NB4 (cell line): ENCODE results near the gene MME.

Experiments
- MYC ChIP-seq: IDR thresholded peaks from 2 replicates; pipeline ENCODE4 v1.6.1; 2011; ENCODE audit warnings: low read depth, low read length
- POLR2A ChIP-seq: IDR thresholded peaks from 2 replicates; pipeline ENCODE4 v1.6.1; 2011; ENCODE audit warnings: mild to moderate bottlenecking; ENCODE audit not compliant: insufficient read length; ENCODE audit errors: extremely low read depth
- TF ChIP-seq, protein P1 (sequence below): IDR thresholded peaks from one replicate; pipeline ENCODE4 v1.5.1; 2012; ENCODE audit warnings: low read depth, low read length
- TF ChIP-seq, protein P2 (sequence below): IDR thresholded peaks from 2 replicates; pipeline ENCODE4 v1.6.1; 2011; ENCODE audit warnings: low read depth, low read length

GRCh38 chr3:155194973-155195957 is 115.1 kb downstream of the MME start:
- TF ChIP-seq, protein P1, sequence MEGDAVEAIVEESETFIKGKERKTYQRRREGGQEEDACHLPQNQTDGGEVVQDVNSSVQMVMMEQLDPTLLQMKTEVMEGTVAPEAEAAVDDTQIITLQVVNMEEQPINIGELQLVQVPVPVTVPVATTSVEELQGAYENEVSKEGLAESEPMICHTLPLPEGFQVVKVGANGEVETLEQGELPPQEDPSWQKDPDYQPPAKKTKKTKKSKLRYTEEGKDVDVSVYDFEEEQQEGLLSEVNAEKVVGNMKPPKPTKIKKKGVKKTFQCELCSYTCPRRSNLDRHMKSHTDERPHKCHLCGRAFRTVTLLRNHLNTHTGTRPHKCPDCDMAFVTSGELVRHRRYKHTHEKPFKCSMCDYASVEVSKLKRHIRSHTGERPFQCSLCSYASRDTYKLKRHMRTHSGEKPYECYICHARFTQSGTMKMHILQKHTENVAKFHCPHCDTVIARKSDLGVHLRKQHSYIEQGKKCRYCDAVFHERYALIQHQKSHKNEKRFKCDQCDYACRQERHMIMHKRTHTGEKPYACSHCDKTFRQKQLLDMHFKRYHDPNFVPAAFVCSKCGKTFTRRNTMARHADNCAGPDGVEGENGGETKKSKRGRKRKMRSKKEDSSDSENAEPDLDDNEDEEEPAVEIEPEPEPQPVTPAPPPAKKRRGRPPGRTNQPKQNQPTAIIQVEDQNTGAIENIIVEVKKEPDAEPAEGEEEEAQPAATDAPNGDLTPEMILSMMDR = no peak
- TF ChIP-seq POLR2A (no peak), MYC (no peak)
- TF ChIP-seq, protein P2, sequence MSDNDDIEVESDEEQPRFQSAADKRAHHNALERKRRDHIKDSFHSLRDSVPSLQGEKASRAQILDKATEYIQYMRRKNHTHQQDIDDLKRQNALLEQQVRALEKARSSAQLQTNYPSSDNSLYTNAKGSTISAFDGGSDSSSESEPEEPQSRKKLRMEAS = no peak
